GM12878 (cell line): ENCODE results near the gene SLC25A47. TPM values are rescaled to one million over a fixed set of nuclear protein-coding genes. Genes with fewer than 3 reads are reported as not detected.
"Not testable (repeated sequence)": the region's sequence is repeated elsewhere in the genome, so short reads cannot be mapped to it uniquely, and the experiment has no call there.

ENCODE experiments used
- ATAC-seq: fragments of 200-7000 bp; cut with Tn5 transposase; 3 replicates; pipeline ENCODE4 v1.9.1; 2020; ENCODE audit warnings: mild to moderate bottlenecking, moderate library complexity
- BruUV-seq: library from RNA; stranded (reverse); fragments of 400-500 nt; replicated peaks from 2 replicates; lab custom pipeline; 2021; lab: Mats Ljungman, UMichigan
- CTCF ChIA-PET: fragments of 300-600 bp; sonication (Branson Sonifier 250); formaldehyde crosslinking; extraction: SDS; loops from one replicate; lab custom pipeline; 2021; ENCODE audit warnings: inconsistent platforms; lab: Yijun Ruan, JAX
- POLR2A ChIA-PET: fragments of 350-600 bp; formaldehyde crosslinking; extraction: SDS; loops from one replicate; lab custom pipeline; 2021; ENCODE audit warnings: inconsistent platforms; lab: Charles Lee
- RAD21 ChIA-PET: fragments of 300-600 bp; sonication (Branson Sonifier 250); formaldehyde crosslinking; loops from one replicate; lab custom pipeline; 2023; ENCODE audit warnings: antibody characterized with exemption; ENCODE audit not compliant: unreplicated experiment; lab: Charles Lee
- SMC1A ChIA-PET: fragments of 300-600 bp; sonication (Branson Sonifier 250); formaldehyde crosslinking; loops from one replicate; lab custom pipeline; 2023; ENCODE audit not compliant: unreplicated experiment, uncharacterized antibody; lab: Charles Lee
- DNase-seq: peaks from one replicate; pipeline ENCODE4 v3.0.0-alpha.2; 2011; ENCODE audit warnings: low read depth, low spot score
- FAIRE-seq: peaks from 3 replicates; lab custom pipeline; 2011; peaks lifted over from hg19 to GRCh38; lab: Jason Lieb, UNC
- H2AFZ ChIP-seq: 2 replicates; pipeline ENCODE4 v1.6.0; 2011; ENCODE audit warnings: low read depth, low read length, control low read depth; ENCODE audit not compliant: control insufficient read depth
- H3K27ac ChIP-seq: 2 replicates; pipeline ENCODE4 v1.5.1; 2011; ENCODE audit warnings: control low read depth; ENCODE audit not compliant: control insufficient read depth, insufficient read depth
- H3K27me3 ChIP-seq, 2 experiments: replicated peaks in 1 of 2; 2 replicates each; pipeline versions ENCODE4 v1.6.0 to v1.6.1; 2011; ENCODE audit warnings: low read length in 1 of 2; ENCODE audit not compliant: control insufficient read depth in 2 of 2, insufficient read depth in 2 of 2
- H3K36me3 ChIP-seq, 2 experiments: 2 replicates each; pipeline ENCODE4 v1.5.1; 2011; ENCODE audit warnings: low read length in 1 of 2; ENCODE audit not compliant: control insufficient read depth in 2 of 2, insufficient read depth in 2 of 2
- H3K4me1 ChIP-seq: 2 replicates; pipeline ENCODE4 v1.6.1; 2011; ENCODE audit warnings: mild to moderate bottlenecking, low read length, moderate library complexity, mixed read lengths; ENCODE audit not compliant: control insufficient read depth, insufficient read depth
- H3K4me2 ChIP-seq: 2 replicates; pipeline ENCODE4 v1.6.0; 2011; ENCODE audit warnings: control low read depth; ENCODE audit not compliant: control insufficient read depth, insufficient read depth
- H3K4me3 ChIP-seq: fragments of 200-600 bp; sonication (generic); 2 replicates; pipeline ENCODE4 v1.5.1; 2016
- H3K79me2 ChIP-seq: 2 replicates; pipeline ENCODE4 v1.6.0; 2011; ENCODE audit warnings: low read length; ENCODE audit not compliant: control insufficient read depth, insufficient read depth
- H3K9ac ChIP-seq: 2 replicates; pipeline ENCODE4 v1.8.0; 2011; ENCODE audit warnings: low read length, control low read depth, mixed read lengths; ENCODE audit not compliant: control insufficient read depth, insufficient read depth
- H3K9me3 ChIP-seq: replicated peaks from 3 replicates; pipeline ENCODE4 v1.5.1; 2011; ENCODE audit warnings: mild to moderate bottlenecking, low read length; ENCODE audit not compliant: control insufficient read depth, insufficient read depth
- H4K20me1 ChIP-seq: 2 replicates; pipeline ENCODE4 v1.6.0; 2011; ENCODE audit not compliant: control insufficient read depth, insufficient read depth
- FOXM1 ChIP-seq: IDR thresholded peaks from 2 replicates; pipeline ENCODE4 v1.6.1; 2012; ENCODE audit warnings: low read depth, mild to moderate bottlenecking, inconsistent platforms, low read length, moderate library complexity
- PML ChIP-seq: IDR thresholded peaks from 2 replicates; pipeline ENCODE4 v1.6.1; 2012; ENCODE audit warnings: low read length, inconsistent platforms
- POLR2A ChIP-seq: IDR thresholded peaks from 2 replicates; pipeline ENCODE4 v1.6.1; 2011; ENCODE audit warnings: low read depth, mild to moderate bottlenecking, low read length
- WGBS: methylation state at CpG from one replicate; pipeline ENCODE4 v1.1.6; 2016; ENCODE audit warnings: low lambda C conversion rate; ENCODE audit not compliant: insufficient replicate concordance, insufficient coverage; ENCODE audit errors: missing lambda C conversion rate; 5-methylcytosine and 5-hydroxymethylcytosine counted together
- in situ Hi-C: fragments of 300-500 bp; cut with MboI; formaldehyde crosslinking; loops from 9 replicates; pipeline ENCODE4 v1.14.3; 2018; ENCODE audit warnings: mixed read lengths
- intact Hi-C: fragments of 100-400 bp; cut with micrococcal nuclease; formaldehyde crosslinking; loops from one replicate; pipeline ENCODE4 v1.14.2; 2022; ENCODE audit not compliant: unreplicated experiment
- polyA plus RNA-seq, 11 experiments: library from polyadenylated mRNA; depleted of rRNA in 4 of 11; unstranded in 6 of 11; stranded (reverse) in 5 of 11; fragments of >200 nt; fragmentation: Nextera tagmentation in 4 of 11; fragmentation: Illumina TruSeq in 1 of 11; extraction: Ambion mirVana in 4 of 11; extraction: Trizol in 1 of 11; gene quantifications; 1 replicate in 1 of 11; 2 replicates in 10 of 11; pipeline versions ENCODE4 v1.2.1 to v1.2.3, GENCODE V29; 2011 to 2016; ENCODE audit warnings: inconsistent platforms in 2 of 11, missing spikeins in 2 of 11, low read depth in 1 of 11
- total RNA-seq, 4 experiments: library from RNA; depleted of rRNA in 3 of 4; stranded (reverse); fragments of >200 nt in 3 of 4; fragmentation: Illumina TruSeq in 1 of 4; extraction: Trizol in 1 of 4; gene quantifications; 2 replicates each; pipeline versions ENCODE4 v1.2.1 to v1.2.3, GENCODE V29; 2013 to 2021

SLC25A47 gene
- total and polyA plus RNA-seq, 10 of the 15 experiments (the other 5 are each of a cell fraction or from before 2014, with no cell fraction given) = 0.14 TPM; not detected in 9

DNA sequence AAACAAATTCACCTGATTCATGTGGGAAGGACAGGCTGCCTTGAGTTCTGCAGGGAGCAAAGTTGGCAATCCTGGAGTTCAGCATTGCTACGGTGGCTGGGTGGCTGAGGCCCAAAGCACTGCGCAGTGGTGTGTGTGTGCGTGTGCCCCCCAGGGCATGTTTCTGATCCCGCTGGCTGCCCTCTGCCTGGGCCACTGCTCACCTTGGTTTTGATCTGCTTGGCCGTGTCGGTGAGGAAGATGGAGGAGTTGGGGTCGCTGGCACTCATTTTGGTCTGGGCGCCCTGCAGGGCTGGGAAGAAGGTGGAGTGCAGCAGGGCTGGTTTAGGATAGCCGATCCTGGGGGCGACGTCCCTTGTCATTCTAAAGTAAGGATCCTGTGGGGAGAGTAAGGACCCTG is 19.1 kb downstream of the SLC25A47 start:
- Histone ChIP-seq H4K20me1 (no peaks in the 10 kb centered on the region), H3K27me3 (no peaks in the 10 kb centered on the region), H3K36me3 (peaks cover 27 to 37% of the 10 kb centered on the region in 2 experiments), H3K4me1 (peaks cover 17% of the 10 kb centered on the region), H2AFZ (no peak overlapping the region)
- POLR2A ChIA-PET = interaction anchor here (1.1 to 1.9 kb wide), 2 partner anchors 9 to 33 kb away, joined by 3 to 14 read pairs; partner anchors contain the start of gene WDR25
- TF ChIP-seq POLR2A (peak; percentile 58), PML (no peak), FOXM1 (no peak)
- TF ChIP-seq, all 136 proteins: peak for 1
- peak overlapping the region; percentile 75 for H3K27ac ChIP-seq
- H3K4me3 ChIP-seq = no peak overlapping the region
- ChIA-PET RAD21 (interaction anchor here (1.3 to 1.8 kb wide), 3 partner anchors 17 to 48 kb away, joined by 3 to 6 read pairs (median 5); no protein-coding TSS in a partner anchor), SMC1A (interaction anchor here (2.3 to 2.8 kb wide), 3 partner anchors 23 to 34 kb away, joined by 10 to 24 read pairs (median 23); partner anchors contain the start of gene WDR25), CTCF (interaction anchor here (1.4 to 2.1 kb wide), 4 partner anchors 8 to 40 kb away, joined by 6 to 19 read pairs (median 8); a partner anchor contains a TSS)
- H3K4me2 ChIP-seq = peak overlapping the region; percentile 17; the same call in 1 of the 2 replicates
- H3K9me3 ChIP-seq = no peaks in the 10 kb centered on the region
- intact Hi-C loops (loop anchor here (5.0 kb wide), 1 partner anchor 35 kb away; the partner anchor contains the start of gene WDR25), in situ Hi-C loops (no loop called here)
- 92% methylated on average over 11 of the region's 11 CpGs for WGBS
- ATAC-seq = no peak; the same call in 2 of the 3 replicates
- no peak overlapping the region; the same call in 1 of the 2 replicates for H3K9ac ChIP-seq
- FAIRE-seq = no peak
- DNase-seq = no peak
- BruUV-seq = no TSS peak
- H3K79me2 ChIP-seq = no peaks in the 10 kb centered on the region

DNA sequence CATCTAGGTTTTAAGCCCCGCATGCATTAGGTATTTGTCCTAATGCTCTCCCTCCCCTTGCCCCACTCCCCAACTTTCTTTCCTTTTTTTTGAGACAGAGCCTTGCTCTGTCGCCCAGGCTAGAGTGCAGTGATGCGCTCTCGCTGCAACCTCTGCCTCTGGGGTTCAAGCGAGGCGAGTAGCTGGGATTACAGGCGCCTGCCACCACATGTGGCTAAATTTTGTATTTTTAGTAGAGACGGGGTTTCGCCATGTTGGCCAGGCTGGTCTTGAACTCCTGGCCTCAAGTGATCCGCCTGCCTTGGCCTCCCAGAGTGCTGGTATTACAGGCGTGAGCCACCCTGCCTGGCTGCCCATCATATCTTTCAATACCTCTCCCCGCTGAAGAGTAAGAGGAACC is 19.7 kb downstream of the SLC25A47 start:
- H2AFZ ChIP-seq, H3K9me3 ChIP-seq, in situ Hi-C loops, DNase-seq, H3K4me2 ChIP-seq, FAIRE-seq, H3K4me3 ChIP-seq, BruUV-seq, ATAC-seq, H3K79me2 ChIP-seq, SMC1A ChIA-PET, RAD21 ChIA-PET, H3K27me3 ChIP-seq, CTCF ChIA-PET, H3K27ac ChIP-seq, H4K20me1 ChIP-seq, H3K9ac ChIP-seq: not testable (repeated sequence)
- WGBS = 97% methylated on average over 12 of the region's 12 CpGs
- Histone ChIP-seq H3K36me3 (peaks cover 22 to 36% of the 10 kb centered on the region in 2 experiments), H3K4me1 (peaks cover 14% of the 10 kb centered on the region)
- intact Hi-C loops = loop anchor here (5.0 kb wide), 1 partner anchor 34 kb away; the partner anchor contains the start of gene WDR25
- POLR2A ChIA-PET = interaction anchor here (1.1 to 1.2 kb wide), 2 partner anchors 9 to 33 kb away, joined by 3 read pairs; a partner anchor contains a TSS

DNA sequence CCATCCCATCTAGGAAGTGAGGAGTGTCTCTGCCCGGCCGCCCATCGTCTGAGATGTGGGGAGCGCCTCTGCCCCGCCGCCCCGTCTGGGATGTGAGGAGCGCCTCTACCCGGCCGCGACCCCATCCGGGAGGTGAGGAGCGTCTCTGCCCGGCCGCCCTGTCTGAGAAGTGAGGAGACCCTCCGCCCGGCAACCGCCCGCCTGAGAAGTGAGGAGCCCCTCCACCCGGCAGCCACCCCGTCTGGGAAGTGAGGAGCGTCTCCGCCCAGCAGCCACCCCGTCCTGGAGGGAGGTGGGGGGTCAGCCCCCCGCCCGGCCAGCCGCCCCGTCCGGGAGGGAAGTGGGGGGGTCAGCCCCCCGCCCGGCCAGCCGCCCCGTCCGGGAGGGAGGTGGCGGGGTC is 21.5 kb downstream of the SLC25A47 start:
- DNase-seq, H2AFZ ChIP-seq, H3K4me3 ChIP-seq, H4K20me1 ChIP-seq, H3K9ac ChIP-seq, H3K9me3 ChIP-seq, H3K4me2 ChIP-seq, ATAC-seq, H3K27me3 ChIP-seq, RAD21 ChIA-PET, in situ Hi-C loops, FAIRE-seq, POLR2A ChIA-PET, H3K27ac ChIP-seq, CTCF ChIA-PET, H3K79me2 ChIP-seq, SMC1A ChIA-PET, BruUV-seq: not testable (repeated sequence)
- Histone ChIP-seq H3K4me1 (peaks cover 14% of the 10 kb centered on the region), H3K36me3 (peaks cover 34 to 47% of the 10 kb centered on the region in 2 experiments)
- 94% methylated on average over 16 of the region's 35 CpGs for WGBS
- intact Hi-C loops = loop anchor here (5.0 kb wide), 1 partner anchor 33 kb away; the partner anchor contains the start of gene WDR25
